GM23338 (cell line): Measurements from ENCODE around the gene PTPRN2. TPM values are rescaled to one million over a fixed set of nuclear protein-coding genes. Genes with fewer than 3 reads are reported as not detected.

Experiments used
- ATAC-seq: fragments of 200-7000 bp; cut with Tn5 transposase; 3 replicates; pipeline ENCODE4 v1.9.1; 2020
- DNase-seq: peaks from one replicate; pipeline ENCODE4 v3.0.0-alpha.2; 2015; ENCODE audit warnings: low spot score
- H2AFZ ChIP-seq: fragments of 200-600 bp; sonication (generic); 2 replicates; pipeline ENCODE4 v1.8.0; 2016; ENCODE audit warnings: antibody characterized with exemption, mild to moderate bottlenecking, moderate library complexity
- H3F3A ChIP-seq: fragments of 200-600 bp; sonication (generic); replicated peaks from 2 replicates; pipeline ENCODE4 v1.8.0; 2017; ENCODE audit warnings: antibody characterized with exemption, mixed run types, low read depth
- H3K27ac ChIP-seq: fragments of 200-600 bp; sonication (generic); 2 replicates; pipeline ENCODE4 v1.6.1; 2016; ENCODE audit warnings: low read depth
- H3K27me3 ChIP-seq: fragments of 200-600 bp; sonication (generic); 2 replicates; pipeline ENCODE4 v1.8.0; 2016; ENCODE audit warnings: mild to moderate bottlenecking, mixed run types, moderate library complexity; ENCODE audit not compliant: insufficient read depth
- H3K36me3 ChIP-seq: fragments of 200-600 bp; sonication (generic); 2 replicates; pipeline ENCODE4 v1.8.0; 2016; ENCODE audit warnings: mild to moderate bottlenecking; ENCODE audit not compliant: insufficient read depth
- H3K4me1 ChIP-seq: fragments of 200-600 bp; sonication (generic); 2 replicates; pipeline ENCODE4 v1.8.0; 2016; ENCODE audit warnings: mild to moderate bottlenecking, moderate library complexity; ENCODE audit not compliant: insufficient read depth
- H3K4me2 ChIP-seq: fragments of 200-600 bp; sonication (generic); 2 replicates; pipeline ENCODE4 v1.7.1; 2017; ENCODE audit warnings: mixed run types
- H3K4me3 ChIP-seq: fragments of 200-600 bp; sonication (generic); 2 replicates; pipeline ENCODE4 v1.6.1; 2016; ENCODE audit warnings: mixed run types
- H3K79me2 ChIP-seq: fragments of 200-600 bp; sonication (generic); replicated peaks from 2 replicates; pipeline ENCODE4 v1.8.0; 2017; ENCODE audit warnings: mild to moderate bottlenecking; ENCODE audit not compliant: insufficient read depth
- H3K9me2 ChIP-seq: fragments of 200-600 bp; sonication (generic); 2 replicates; pipeline ENCODE4 v1.8.0; 2017; ENCODE audit not compliant: insufficient read depth
- H4K20me1 ChIP-seq: fragments of 200-600 bp; sonication (generic); replicated peaks from 2 replicates; pipeline ENCODE4 v1.8.0; 2017; ENCODE audit warnings: mild to moderate bottlenecking; ENCODE audit not compliant: insufficient read depth
- H3K27ac Mint-ChIP-seq: 2 replicates; pipeline ENCODE4 v1.8.0; 2020; ENCODE audit warnings: inconsistent platforms, mild to moderate bottlenecking, moderate library complexity, mixed read lengths
- H3K27me3 Mint-ChIP-seq: 3 replicates; pipeline ENCODE4 v1.8.0; 2022; ENCODE audit warnings: low read depth, mild to moderate bottlenecking, moderate library complexity, mixed read lengths, inconsistent platforms; ENCODE audit not compliant: insufficient read depth, poor library complexity
- H3K36me3 Mint-ChIP-seq: 3 replicates; pipeline ENCODE4 v1.8.0; 2021; ENCODE audit warnings: low read depth, mild to moderate bottlenecking, inconsistent platforms, moderate library complexity, mixed read lengths
- H3K4me1 Mint-ChIP-seq: 3 replicates; pipeline ENCODE4 v1.8.0; 2020; ENCODE audit warnings: mild to moderate bottlenecking, inconsistent platforms, mixed read lengths
- H3K4me3 Mint-ChIP-seq: 3 replicates; pipeline ENCODE4 v1.8.0; 2021; ENCODE audit warnings: moderate library complexity, mild to moderate bottlenecking, inconsistent platforms, mixed read lengths
- H3K9me3 Mint-ChIP-seq: 3 replicates; pipeline ENCODE4 v1.8.0; 2020; ENCODE audit warnings: moderate library complexity, mild to moderate bottlenecking, inconsistent platforms, mixed read lengths
- CREB1 ChIP-seq: fragments of 250-450 bp; sonication (Bioruptor Pico); IDR thresholded peaks from 2 replicates; pipeline ENCODE4 v1.5.0; 2020; ENCODE audit warnings: low read depth, mild to moderate bottlenecking, moderate library complexity
- CTCF ChIP-seq, 2 experiments: fragments of 200-600 bp in 1 of 2; sonication (generic) in 1 of 2; conservative IDR thresholded peaks; 2 replicates each; pipeline versions ENCODE4 v1.5.1 to v1.6.1; 2016 to 2017; ENCODE audit warnings: antibody characterized with exemption in 2 of 2, low read depth in 2 of 2, mild to moderate bottlenecking in 2 of 2, moderate library complexity in 1 of 2
- JUNB ChIP-seq: IDR thresholded peaks from one replicate; pipeline ENCODE4 v1.6.1; 2016; ENCODE audit warnings: antibody characterized with exemption; ENCODE audit not compliant: unreplicated experiment
- NANOG ChIP-seq: IDR thresholded peaks from 2 replicates; pipeline ENCODE4 v1.6.1; 2016; ENCODE audit warnings: antibody characterized with exemption, borderline replicate concordance
- POLR2AphosphoS5 ChIP-seq: IDR thresholded peaks from 2 replicates; pipeline ENCODE4 v1.6.1; 2016; ENCODE audit warnings: antibody characterized with exemption, low read depth
- STAT1 ChIP-seq: IDR thresholded peaks from one replicate; pipeline ENCODE4 v1.6.1; 2016; ENCODE audit warnings: antibody characterized with exemption; ENCODE audit not compliant: unreplicated experiment
- ZNF331 ChIP-seq: fragments of 250-450 bp; sonication (Bioruptor Pico); IDR thresholded peaks from 2 replicates; pipeline ENCODE4 v1.5.0; 2020; ENCODE audit warnings: low read depth, mild to moderate bottlenecking, moderate library complexity
- polyA plus RNA-seq: library from polyadenylated mRNA; unstranded; fragments of >200 nt; fragmentation: Nextera tagmentation; extraction: Ambion mirVana; gene quantifications from 2 replicates; pipeline ENCODE4 v1.2.1, GENCODE V29; 2016
- total RNA-seq: library from RNA; depleted of rRNA; stranded (reverse); fragments of >200 nt; shearing (Covaris generic); gene quantifications from 2 replicates; pipeline ENCODE4 v1.2.3, GENCODE V29; 2014
- TF ChIP-seq, protein P1 (sequence below): IDR thresholded peaks from one replicate; pipeline ENCODE4 v1.6.1; 2018; ENCODE audit warnings: antibody characterized with exemption; ENCODE audit not compliant: unreplicated experiment
- TF ChIP-seq, protein P2 (sequence below): IDR thresholded peaks from 2 replicates; pipeline ENCODE4 v1.6.1; 2016; ENCODE audit warnings: antibody characterized with exemption

PTPRN2 gene
- total and polyA plus RNA-seq, 2 experiments from 2014 or later = 0.87 to 4.0 TPM

GRCh38 chr7:158311791-158312190 lies 275.8 kb downstream of the PTPRN2 start (continued):
- TF ChIP-seq POLR2AphosphoS5 (no peak), STAT1 (no peak), JUNB (no peak), ZNF331 (no peak), CTCF (conservative IDR thresholded peaks at IDR 0.05; ENCODE audit: low read depth in 2 of 2) (no peak), NANOG (no peak)
- TF ChIP-seq, protein P1, sequence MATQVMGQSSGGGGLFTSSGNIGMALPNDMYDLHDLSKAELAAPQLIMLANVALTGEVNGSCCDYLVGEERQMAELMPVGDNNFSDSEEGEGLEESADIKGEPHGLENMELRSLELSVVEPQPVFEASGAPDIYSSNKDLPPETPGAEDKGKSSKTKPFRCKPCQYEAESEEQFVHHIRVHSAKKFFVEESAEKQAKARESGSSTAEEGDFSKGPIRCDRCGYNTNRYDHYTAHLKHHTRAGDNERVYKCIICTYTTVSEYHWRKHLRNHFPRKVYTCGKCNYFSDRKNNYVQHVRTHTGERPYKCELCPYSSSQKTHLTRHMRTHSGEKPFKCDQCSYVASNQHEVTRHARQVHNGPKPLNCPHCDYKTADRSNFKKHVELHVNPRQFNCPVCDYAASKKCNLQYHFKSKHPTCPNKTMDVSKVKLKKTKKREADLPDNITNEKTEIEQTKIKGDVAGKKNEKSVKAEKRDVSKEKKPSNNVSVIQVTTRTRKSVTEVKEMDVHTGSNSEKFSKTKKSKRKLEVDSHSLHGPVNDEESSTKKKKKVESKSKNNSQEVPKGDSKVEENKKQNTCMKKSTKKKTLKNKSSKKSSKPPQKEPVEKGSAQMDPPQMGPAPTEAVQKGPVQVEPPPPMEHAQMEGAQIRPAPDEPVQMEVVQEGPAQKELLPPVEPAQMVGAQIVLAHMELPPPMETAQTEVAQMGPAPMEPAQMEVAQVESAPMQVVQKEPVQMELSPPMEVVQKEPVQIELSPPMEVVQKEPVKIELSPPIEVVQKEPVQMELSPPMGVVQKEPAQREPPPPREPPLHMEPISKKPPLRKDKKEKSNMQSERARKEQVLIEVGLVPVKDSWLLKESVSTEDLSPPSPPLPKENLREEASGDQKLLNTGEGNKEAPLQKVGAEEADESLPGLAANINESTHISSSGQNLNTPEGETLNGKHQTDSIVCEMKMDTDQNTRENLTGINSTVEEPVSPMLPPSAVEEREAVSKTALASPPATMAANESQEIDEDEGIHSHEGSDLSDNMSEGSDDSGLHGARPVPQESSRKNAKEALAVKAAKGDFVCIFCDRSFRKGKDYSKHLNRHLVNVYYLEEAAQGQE = no peak

DNA sequence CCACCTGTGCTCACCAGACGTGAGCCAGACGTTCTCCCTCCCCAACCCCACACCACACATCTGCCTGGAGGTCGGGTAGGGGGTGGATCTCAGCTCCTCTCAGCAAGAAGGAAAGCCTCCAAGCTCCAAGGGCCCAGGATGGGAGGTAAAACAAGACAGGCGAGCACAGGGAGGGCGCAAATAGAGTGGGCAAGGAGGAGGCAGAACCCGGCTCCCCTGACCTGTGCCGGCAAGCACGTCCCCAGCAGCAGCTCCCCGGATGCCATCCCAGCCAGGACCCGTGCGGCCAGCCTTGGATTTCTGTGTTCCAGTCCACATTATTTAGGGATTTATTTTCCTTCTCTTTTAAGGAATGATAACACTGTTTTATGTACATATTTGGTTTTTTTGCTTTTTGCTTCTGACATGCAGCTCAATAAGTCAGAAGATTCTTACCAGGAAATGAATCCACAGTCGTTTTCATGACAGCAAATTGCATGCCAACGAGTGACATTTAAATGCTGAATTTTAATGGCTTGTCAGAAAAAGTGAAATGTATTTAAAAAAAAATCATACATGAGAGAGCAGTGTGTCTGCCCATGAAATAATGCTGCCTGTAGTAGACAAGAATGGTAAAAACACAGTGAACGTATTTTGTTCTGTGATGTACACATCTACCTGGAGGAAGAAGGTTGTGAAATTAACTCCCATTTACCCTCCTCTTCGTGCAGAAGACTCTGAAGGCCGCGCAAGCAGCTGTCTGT lies 276.5 kb downstream of the PTPRN2 start:
- no peak overlapping the region for H3K27ac Mint-ChIP-seq
- Histone ChIP-seq H3K9me2 (no peaks in the 10 kb centered on the region), H2AFZ (no peak overlapping the region), H3K4me1 (no peaks in the 10 kb centered on the region), H3F3A (0 out of 2 replicates have a peak, but pooled peaks cover 7% of the 10 kb centered on the region), H3K4me2 (no peak overlapping the region), H3K36me3 (peaks cover 5% of the 10 kb centered on the region), H4K20me1 (no peaks in the 10 kb centered on the region), H3K27ac (no peak overlapping the region), H3K27me3 (no peaks in the 10 kb centered on the region), H3K4me3 (no peak overlapping the region), H3K79me2 (no peaks in the 10 kb centered on the region)
- DNase-seq (no peak), ATAC-seq (no peak)
- H3K36me3 Mint-ChIP-seq = peaks cover 54% of the 10 kb centered on the region
- peaks cover 92% of the 10 kb centered on the region for H3K9me3 Mint-ChIP-seq
- peaks cover 7% of the 10 kb centered on the region for H3K27me3 Mint-ChIP-seq
- TF ChIP-seq, protein P2, sequence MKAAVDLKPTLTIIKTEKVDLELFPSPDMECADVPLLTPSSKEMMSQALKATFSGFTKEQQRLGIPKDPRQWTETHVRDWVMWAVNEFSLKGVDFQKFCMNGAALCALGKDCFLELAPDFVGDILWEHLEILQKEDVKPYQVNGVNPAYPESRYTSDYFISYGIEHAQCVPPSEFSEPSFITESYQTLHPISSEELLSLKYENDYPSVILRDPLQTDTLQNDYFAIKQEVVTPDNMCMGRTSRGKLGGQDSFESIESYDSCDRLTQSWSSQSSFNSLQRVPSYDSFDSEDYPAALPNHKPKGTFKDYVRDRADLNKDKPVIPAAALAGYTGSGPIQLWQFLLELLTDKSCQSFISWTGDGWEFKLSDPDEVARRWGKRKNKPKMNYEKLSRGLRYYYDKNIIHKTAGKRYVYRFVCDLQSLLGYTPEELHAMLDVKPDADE = no peak
- no peak for TF ChIP-seq CREB1 (CRISPR knock-in tag)
- no peaks in the 10 kb centered on the region for H3K4me1 Mint-ChIP-seq
- no peak overlapping the region for H3K4me3 Mint-ChIP-seq
